HG03442 (cell line): ENCODE results near the gene GLI2.

ENCODE experiments used
- ATAC-seq: cut with Tn5 transposase; IDR thresholded peaks from one replicate; pipeline ENCODE4 v1.9.1; 2021; ENCODE audit warnings: mild to moderate bottlenecking, moderate library complexity; ENCODE audit not compliant: unreplicated experiment

The GLI2 gene

DNA sequence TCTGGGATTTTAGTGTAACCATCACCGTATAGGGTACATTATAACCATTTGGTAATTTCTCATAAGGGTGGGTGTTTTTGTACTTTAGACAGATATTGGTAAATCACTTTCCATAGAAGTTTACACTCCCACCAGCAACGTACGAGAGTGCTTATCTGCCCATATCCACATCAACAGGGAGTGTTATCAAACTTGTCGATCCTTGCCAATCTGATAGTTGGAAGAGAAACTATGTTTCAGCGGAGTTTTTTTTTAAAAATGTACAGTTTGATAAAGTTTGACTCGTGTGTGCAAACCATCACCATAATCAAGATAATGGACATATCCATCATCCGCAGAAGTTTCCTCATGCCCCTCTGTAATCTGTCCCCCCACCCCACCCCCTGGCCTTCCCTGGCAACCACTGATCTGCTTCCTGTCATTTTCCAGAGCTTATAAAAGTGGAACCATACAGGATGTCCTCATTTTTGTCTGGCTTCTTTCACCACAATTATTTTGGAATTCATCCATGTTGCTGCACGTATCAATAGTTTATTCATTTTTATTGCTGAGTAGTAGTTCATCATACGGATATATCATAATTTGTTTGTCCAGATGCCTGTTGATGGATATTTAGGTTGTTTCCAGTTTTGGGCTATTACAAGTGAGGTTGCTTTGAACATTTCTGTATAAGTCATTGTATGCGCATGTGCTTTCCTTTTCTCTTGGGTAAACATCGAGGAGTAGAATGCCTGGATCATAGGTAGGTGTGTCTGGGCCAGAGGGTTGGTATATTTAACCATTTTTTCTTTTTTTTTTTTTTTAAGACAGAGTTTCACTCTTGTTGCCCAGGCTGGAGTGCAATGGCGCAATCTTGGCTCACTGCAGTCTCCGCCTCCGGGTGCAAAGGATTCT, 18.6 kb downstream of the GLI2 start:
- no peak for ATAC-seq

DNA sequence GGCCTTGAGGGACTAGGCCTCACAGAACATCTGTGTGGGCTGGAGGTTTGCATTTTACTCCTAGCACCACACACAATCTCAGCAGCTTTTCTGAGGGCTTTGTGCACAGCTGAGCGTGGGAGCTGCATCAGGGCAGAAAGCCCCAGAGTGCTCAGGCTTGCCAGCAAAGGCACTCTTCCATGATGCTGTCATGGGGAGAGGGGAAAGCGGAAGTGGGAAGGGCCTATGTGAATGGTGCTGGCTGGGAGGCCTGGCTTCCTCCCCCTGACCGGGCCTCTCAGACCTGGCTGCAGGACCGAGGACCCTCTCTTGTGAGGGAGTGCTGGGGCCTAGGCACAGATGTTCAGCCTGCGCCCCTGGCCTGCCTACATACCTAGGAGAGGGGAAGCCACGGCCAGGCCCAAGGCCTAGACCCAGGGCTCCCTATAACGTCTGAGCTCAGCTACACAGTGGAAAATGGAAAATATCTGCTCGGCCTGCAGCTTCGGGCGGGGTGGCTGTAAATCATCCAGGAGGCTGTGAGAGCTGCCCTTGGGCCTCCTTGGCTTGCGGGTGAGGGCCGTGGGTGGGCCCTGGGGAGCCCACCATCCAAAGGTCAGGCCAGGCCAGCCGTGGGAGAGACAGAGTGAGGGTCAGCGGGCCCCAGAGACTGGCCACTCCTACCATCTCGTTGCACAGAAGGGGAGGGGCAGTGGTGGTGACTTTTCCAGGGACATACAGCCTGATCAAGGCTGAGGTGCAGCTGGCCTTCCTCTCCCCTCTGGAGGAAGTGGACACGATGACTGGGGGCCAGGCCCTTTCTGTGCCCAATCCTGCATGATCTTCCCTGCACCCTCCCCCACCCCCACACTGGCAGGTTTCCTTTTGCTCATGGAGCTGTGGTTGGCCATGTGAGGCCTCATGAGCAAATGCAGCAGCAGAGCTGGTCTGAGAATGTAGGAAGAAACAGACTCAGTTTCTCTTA, 22.8 kb downstream of the GLI2 start:
- no peak for ATAC-seq

DNA sequence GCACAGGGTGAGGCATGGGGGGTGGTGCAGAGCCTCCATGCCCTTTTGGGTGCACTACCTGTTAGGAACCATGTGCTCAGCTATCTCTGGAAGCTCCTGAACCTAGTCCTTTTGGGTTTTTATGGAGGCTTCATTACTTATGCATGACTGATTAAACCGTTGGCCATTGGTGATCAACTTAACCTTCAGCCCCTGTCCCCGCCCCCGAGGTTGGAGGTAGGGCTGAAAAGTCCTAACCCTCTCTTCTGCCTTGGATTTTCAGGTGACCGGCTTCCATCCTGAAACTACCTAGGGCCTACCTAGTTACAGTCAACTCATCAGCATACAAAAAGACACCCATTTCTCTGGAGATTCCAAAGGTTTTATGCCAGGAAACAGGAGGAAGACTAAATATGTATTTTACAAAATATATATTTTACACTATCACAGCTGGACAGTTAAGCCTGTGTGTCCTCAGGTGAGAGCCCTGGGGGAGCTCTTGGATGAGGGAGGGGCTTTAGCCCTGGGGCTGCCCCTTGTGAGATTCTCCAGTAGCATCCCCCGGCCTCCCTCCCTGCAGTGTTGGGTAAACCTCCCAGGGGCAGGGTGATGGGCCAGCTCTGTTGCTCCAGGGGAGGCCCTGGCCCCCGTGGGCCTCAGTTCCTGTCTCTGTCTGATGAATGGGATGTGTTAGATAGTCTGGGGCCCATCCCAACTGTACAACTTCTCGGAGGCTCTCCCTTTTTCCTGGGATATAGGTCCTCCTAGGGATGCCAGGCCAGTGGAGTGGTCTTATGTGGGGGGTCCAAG, 24.1 kb downstream of the GLI2 start:
- no peak for ATAC-seq

DNA sequence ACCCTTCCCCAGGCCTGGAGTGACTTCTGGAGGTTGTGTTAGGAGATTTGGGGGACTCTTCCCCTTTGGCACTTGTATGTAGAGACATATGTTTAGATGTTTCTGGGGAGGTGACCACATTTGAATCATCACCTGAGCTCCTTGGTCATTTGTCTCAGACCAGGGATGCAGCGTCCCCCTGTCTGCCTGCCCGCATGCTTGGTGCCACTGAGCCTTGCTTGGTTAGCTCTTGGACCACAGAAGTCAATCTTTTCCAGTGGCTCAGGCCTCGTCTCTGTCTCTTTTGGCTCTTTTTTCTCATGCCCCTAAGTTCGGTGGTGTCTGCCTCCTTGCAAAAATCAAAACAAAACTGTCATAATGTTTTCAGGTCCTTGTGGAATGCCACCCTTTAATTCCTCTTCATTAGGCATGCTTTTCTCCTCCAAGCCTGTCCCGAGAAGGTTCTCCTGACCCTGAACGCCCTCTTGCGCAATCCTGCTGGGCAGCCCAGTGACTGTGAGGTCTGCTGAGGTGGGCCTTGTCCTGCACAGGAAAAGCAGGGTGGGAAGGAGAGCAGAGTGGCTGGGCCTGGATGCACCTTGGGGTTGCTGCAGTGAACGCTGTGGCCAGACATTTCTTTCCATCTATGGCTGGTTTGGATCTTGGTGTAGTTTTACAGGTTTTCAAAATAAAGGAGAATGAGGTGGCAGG, 24.9 kb downstream of the GLI2 start:
- ATAC-seq: no peak

DNA sequence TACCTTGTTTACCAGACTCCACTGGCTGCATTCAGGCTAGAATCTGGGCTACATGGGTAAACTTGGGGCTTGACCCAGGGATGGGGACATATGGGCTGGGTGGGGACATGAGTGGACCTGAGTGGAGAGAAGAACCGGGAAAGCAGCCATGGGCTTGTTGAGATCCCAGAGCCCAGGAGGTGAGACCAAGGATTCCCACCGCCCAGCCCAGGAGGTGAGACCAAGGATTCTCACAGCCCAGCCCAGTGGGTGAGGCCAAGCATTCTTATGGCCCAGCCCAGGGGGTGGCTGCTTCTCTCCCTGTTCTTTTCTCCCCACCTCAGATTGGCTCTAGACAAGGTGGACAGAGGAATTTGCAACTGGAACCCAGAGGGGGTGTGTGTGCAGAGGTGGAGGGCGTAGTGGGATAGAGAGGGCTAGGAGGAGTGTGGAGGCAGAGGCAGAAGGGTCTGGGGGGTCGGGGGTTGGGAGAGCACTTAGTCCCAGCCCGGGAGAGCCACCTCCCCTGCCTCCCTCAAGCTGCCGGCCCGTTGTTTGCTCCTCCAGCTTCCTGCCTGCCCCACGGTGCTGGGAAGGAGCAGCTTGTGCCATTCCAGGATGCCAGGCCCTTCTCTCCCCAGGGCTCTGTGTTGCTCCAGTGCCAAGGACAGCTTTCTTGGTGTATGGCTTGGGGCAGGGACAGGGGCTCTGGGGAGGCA, 25.6 kb downstream of the GLI2 start:
- no peak for ATAC-seq

DNA sequence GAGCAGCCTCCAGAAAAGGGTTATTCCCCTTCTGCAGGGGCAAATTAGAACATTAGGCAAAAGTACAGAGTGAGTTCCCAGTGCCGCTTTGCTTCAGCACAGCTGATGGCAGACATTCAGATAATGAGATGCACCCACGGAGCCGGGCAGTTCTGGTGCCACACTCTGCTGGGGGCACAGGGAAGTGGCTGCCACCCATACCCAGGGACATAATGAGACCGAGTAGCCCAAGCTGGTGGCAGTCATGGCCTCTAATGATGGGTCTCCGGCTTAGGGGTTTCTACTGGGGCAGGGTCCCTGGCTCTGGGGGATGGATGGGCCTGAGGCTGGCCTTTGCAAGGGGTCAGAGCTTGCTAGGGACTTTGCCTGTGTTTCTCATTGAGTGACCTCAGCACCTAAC, 26.2 kb downstream of the GLI2 start:
- no peak for ATAC-seq

DNA sequence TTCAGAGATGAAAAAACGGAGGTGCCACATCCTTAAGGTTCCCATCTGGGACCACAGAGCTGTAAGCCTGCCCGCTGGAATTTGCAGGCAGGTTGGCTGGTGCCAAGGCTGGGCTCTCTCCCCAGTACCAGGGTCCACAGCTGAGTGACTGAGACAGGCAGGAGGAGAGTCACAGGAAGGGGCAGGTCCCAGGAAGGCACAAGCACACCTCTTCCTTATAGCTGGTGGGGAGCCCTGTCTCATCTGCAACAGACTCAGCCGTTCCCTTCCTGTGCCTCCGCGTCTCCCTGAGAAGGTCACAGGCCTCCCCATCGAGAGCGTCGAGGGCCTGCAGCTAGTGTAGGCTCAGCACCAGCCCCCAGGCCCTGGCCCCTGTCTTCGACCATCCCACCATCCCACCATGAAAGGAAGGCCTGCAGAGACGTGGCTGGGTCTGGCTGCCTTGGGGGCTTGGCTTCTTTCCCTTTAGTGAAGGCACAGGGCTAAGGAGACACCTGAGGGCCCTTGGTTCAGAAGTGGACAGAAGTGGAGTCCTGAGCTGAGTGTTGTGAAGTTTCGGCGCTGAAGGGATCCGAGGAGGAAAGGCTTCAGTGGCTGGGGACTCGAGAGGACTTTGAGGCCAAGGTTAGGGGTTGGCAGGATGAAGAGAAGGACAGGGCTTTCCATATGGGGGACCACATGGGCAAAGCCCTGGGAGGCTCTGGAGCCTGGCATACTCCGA, 26.8 kb downstream of the GLI2 start:
- ATAC-seq: no peak

DNA sequence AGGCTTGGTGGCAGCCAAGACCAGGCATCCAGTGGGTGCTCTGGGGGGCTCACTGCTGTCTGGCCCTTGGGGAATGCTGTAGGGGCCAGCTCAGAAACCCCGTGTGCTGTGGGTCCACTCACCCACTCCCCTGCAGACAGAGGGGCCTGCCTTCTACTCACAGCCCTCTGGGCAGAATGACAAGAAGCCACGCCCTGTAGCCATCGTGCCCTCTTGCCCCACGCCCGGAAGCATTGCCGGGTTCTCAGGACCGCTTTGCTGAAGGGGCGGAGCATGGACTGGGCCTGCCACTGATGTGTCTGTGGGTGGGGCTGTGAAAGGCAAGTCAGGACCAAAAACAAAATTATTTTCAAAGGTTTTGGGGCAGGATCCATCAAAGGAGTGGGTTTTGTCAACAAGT, 27.8 kb downstream of the GLI2 start:
- ATAC-seq: no peak

DNA sequence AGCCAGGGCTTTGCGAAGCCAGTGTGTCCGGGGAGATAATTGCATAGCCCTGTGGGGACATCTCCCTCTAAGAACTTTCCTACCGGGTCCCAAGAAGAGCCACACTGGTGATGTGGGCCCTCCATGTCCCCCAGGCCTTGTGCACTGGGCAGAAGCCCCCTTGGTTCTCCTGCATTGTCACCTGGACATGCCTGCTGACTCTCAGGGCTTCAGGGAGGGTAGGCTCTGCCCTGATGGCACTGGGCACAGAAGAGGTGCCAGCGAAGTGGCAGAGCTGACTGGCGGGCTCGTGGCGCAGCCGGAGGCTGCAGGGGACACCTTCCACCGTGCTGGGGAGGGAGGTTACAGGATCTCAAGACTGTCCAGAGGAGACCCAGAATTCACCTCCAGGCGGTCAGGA, 28.3 kb downstream of the GLI2 start:
- ATAC-seq: no peak

DNA sequence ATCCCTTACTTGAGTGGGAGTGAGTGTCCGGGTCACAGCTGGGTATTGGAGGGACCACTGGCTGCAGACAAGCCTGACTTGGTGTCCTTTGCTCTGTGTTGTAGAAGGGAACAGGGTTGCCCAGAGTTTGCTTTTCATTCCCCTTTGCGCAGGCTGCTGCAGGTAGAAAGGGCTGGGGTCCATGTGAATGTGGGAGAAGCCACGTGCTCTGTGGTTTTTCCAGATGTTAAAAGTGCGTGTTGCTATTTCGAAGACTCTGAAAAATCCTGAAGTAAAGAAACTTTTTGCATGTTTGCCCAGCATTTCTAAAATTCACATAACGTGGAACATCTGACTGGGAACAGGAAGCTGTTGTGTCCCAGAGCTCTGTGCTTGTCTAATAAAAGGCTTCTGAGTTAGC, 28.8 kb downstream of the GLI2 start:
- ATAC-seq: no peak

DNA sequence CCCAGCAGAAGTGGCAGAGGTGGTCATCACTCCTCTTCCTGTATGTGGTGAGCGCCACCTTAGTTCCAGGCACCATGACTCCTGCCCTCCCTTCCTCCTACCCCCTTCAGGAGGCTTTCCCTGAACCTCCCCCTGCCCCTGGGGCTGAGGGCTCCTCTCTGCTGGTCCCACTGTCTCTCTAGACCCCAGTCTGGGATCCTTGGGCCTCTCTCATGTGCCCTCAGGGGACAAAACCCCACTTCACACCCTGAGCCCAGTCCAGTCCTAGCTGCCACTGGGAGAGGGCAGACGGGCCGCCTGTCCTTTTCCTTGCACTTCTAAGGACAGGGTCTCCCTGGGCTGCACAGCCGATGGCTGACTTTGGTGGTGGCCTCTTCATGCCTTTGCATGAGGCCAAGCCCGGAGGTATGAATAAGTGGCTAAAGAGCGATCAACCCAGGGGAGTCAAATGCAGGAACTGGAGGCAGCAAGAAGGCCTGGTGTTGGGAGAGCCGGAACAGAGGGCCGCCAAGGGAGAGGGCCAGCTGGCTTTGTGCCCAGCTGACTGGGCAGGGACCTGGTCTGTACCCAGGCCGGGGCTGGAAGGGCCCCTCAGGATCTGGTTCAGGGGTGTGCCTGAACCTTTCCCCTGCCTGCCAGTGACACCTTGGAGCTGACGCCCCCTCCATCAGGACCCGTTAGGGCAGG, 29.5 kb downstream of the GLI2 start:
- ATAC-seq: no peak

DNA sequence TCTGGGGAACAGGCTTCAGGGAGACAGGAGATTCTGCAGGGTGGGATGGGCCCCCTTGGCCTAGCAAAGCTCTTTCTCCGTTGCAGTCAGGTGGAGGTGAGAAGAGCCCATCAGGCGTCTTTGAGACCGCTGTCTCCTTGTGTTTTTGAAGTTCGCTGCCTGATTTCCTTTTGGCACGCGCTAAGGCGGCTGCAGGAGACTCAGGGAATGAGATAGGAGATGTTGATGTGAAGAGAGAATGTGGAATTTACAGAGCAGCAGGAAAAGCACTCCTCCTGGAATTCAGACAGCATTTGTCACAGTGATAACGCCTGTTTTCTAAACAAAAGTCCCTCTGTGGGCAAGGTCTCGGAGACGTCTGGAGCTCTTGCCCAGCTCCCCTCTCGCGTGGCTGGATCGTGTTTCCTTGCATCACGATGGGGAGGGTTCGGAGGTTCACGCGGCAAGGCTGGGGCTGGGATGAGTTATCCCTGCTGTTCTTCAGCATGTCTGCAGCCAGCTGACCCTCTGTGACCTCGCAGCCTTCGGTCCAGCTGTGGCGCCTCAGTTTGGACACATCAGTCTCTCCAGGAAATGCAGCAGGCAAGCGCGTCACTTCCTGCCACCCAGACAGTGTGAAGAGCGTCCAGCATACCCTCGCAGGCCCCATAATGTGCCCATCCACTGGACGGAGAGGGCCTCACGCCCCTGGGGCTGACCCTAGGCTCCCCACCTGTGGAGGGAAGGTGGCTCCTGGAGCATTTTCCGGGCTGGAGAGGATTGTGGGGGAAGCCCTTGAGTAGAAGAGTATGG, 30.2 kb downstream of the GLI2 start:
- no peak for ATAC-seq

DNA sequence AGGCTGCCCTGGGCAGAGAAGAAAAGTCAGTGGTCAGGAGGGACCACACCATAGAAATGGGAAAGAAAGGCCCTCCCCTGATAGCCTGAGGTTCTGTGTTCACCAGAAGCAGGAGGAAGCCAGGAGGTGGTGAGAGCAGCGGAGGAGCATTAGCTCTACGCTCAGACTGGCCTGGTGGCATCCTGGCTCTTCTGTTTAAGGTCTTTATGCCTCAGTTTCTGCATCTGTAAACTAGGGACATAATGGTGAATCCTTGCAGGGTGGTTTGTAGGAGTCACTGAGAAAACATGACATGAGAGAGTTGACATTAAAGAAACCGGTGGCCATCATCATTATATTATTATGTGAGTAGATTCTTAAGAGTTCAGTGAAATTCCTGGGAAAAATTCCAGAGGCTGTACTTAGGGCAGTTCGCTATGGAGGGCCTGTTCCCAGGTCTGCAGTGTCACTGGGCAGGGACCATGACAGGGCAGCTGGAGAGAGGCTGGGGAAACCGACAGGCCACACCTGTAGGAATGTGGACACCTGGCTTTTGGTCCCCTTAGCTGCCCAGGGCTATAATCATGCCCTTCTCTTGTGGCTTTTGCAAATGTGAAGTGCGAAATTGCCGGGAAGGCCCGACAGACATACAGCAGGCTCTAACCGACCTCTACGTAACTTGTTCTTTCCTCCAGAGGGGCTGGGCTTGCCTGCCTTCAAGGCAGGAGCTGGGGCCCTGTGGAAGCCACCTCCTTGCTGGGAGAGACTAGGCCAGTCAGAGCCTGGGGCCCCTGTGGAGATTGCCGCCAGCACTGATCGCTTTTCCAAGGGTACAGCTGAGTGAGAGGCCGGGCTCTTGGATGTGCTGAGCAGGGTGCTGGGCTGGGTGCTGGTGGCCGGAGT, 31.0 kb downstream of the GLI2 start:
- no peak for ATAC-seq

DNA sequence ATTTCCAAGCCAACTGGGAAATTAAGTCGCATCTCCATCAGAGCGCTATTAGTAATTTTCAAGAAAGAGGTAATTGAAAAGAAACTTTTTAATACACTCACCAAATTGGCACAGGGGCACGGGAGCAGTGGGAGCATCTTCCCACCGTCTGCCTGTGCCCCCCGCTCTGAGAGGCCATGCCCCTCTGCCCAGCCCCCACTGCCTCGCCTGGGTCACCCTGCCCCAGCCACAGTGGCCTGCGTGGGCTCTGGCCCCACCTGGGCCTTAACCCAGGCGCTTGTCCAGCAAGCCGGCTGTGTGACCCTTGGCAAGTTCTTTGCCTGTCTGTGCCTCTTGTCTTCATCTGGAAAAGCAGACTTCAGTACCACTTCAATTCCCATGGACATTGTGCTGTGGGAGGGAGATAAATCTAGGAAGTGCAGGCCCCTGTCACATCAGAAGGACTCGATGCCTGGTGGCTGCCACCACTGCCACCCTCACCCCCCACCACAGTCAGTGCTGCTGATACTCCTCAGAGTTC, 31.9 kb downstream of the GLI2 start:
- no peak for ATAC-seq

DNA sequence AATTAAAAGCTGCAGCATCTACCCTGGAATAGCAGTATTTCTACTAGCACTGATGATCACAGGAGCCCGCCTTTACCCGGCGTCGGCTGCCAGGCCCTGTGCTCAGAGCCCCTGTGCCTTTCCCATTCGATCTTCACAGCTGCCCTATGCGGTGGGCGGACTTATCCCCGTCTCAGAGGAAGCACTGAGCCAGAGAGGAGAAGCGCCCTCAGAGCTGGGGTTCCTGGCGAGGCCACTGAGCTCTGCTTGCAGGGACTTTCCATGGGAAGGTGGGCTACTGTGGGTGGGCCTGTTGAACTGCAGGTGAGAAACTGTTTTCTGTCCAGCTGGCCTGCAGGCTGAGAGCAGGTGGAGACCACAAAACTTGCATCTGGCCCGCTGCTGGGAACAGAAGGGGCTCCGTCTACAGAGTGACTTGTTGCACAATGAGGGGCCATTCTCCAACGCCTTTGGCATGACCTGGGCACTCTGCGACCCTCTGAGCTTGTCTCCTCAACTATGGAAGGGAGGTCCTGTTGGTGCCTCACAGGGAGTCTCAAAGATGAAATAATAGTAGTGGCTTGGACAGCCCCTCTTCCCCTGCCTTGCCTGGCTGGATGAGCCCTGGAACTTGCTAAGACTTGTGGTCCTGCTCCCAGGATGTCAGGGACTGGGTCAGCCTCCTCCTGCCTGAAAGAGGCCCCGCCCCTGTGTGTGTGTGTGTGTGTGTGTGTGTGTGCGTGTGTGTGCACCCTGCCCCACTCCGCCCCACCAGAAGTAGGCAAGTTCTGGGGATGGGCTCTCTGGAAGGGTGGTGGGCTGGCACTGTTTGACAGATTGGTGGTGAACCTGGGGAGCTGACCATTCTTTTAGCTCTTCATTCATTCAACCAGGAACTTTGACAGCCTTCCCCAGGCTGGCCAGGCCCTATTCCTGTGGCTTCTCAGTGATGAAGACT, 32.7 kb downstream of the GLI2 start:
- ATAC-seq: no peak
